Measurements from ENCODE around the gene CTBP2. TPM values are rescaled to one million over a fixed set of nuclear protein-coding genes. Genes with fewer than 3 reads are reported as not detected.

Gene CTBP2
- total RNA-seq, 1 donor from 2014 or later: 55.2 TPM

- H2AFZ ChIP-seq (replicated peaks): no peak overlapping the region
- no peaks in the 10 kb centered on the region for H3K4me1 ChIP-seq
- peaks cover 100% of the 10 kb centered on the region for H3K79me2 ChIP-seq (ENCODE audit: low read depth)
- no peak for TF ChIP-seq EZH2phosphoT487 (IDR thresholded peaks at IDR 0.05)
- TF ChIP-seq, protein P1, sequence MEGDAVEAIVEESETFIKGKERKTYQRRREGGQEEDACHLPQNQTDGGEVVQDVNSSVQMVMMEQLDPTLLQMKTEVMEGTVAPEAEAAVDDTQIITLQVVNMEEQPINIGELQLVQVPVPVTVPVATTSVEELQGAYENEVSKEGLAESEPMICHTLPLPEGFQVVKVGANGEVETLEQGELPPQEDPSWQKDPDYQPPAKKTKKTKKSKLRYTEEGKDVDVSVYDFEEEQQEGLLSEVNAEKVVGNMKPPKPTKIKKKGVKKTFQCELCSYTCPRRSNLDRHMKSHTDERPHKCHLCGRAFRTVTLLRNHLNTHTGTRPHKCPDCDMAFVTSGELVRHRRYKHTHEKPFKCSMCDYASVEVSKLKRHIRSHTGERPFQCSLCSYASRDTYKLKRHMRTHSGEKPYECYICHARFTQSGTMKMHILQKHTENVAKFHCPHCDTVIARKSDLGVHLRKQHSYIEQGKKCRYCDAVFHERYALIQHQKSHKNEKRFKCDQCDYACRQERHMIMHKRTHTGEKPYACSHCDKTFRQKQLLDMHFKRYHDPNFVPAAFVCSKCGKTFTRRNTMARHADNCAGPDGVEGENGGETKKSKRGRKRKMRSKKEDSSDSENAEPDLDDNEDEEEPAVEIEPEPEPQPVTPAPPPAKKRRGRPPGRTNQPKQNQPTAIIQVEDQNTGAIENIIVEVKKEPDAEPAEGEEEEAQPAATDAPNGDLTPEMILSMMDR (IDR thresholded peaks at IDR 0.05): no peak
- TF ChIP-seq EZH2 (IDR thresholded peaks at IDR 0.05): no peak
- Mint-ChIP-seq H3K4me3 (no peak overlapping the region), H3K36me3 (peaks cover 29% of the 10 kb centered on the region), H3K27me3 (ENCODE audit: insufficient read depth, low read depth) (peaks cover 7% of the 10 kb centered on the region), H3K9me3 (peaks cover under 1% of the 10 kb centered on the region), H3K27ac (no peak overlapping the region), H3K4me1 (peaks cover 26% of the 10 kb centered on the region)
- H3F3A ChIP-seq (ENCODE audit: low read depth): no peaks in the 10 kb centered on the region
- H3K4me2 ChIP-seq: no peak overlapping the region
- H3K4me3 ChIP-seq: no peak overlapping the region
- H3K27me3 ChIP-seq: no peaks in the 10 kb centered on the region
- H3K27ac ChIP-seq: no peak overlapping the region
- peaks cover 100% of the 10 kb centered on the region for H4K20me1 ChIP-seq (ENCODE audit: low read depth)
- H3K36me3 ChIP-seq: no peaks in the 10 kb centered on the region
- no peaks in the 10 kb centered on the region for H3K9me3 ChIP-seq (ENCODE audit: low read depth)
- no peak overlapping the region for H3K9ac ChIP-seq
- DNase-seq (ENCODE audit: low spot score): no peak
Observed at GRCh38 chr10:125115409-125115808, 45.0 kb downstream of the CTBP2 start.

- no peak overlapping the region for H2AFZ ChIP-seq (replicated peaks)
- H3K4me2 ChIP-seq: no peak overlapping the region
- H3K4me3 ChIP-seq: no peak overlapping the region
- H3K9me3 ChIP-seq (ENCODE audit: low read depth): no peaks in the 10 kb centered on the region
- H3K36me3 Mint-ChIP-seq: peaks cover 32% of the 10 kb centered on the region
- H3K4me1 Mint-ChIP-seq: peaks cover 23% of the 10 kb centered on the region
- H3K27me3 ChIP-seq: no peaks in the 10 kb centered on the region
- no peak for DNase-seq (ENCODE audit: low spot score)
- H3K4me1 ChIP-seq: no peaks in the 10 kb centered on the region
- no peaks in the 10 kb centered on the region for H3K36me3 ChIP-seq
- peaks cover 96% of the 10 kb centered on the region for H4K20me1 ChIP-seq (ENCODE audit: low read depth)
- no peak overlapping the region for H3K27ac ChIP-seq
- H3K27me3 Mint-ChIP-seq (ENCODE audit: insufficient read depth, low read depth): peaks cover 7% of the 10 kb centered on the region
- peak overlapping the region; percentile 57 for H3K27ac Mint-ChIP-seq
- H3F3A ChIP-seq (ENCODE audit: low read depth): no peaks in the 10 kb centered on the region
- H3K9me3 Mint-ChIP-seq: peaks cover 2% of the 10 kb centered on the region
- peaks cover 100% of the 10 kb centered on the region for H3K79me2 ChIP-seq (ENCODE audit: low read depth)
- H3K4me3 Mint-ChIP-seq: no peak overlapping the region
- H3K9ac ChIP-seq: no peak overlapping the region
- TF ChIP-seq EZH2phosphoT487 (IDR thresholded peaks at IDR 0.05): no peak
- TF ChIP-seq, protein P1 (IDR thresholded peaks at IDR 0.05): no peak
- no peak for TF ChIP-seq EZH2 (IDR thresholded peaks at IDR 0.05)
Observed at GRCh38 chr10:125114761-125115391, 45.5 kb downstream of the CTBP2 start.

GRCh38 chr10:125113691-125114371, 46.5 kb downstream of the CTBP2 start:
- Histone ChIP-seq H3K4me3 (no peak overlapping the region), H3K27ac (peak overlapping the region; percentile 23), H4K20me1 (ENCODE audit: low read depth) (peaks cover 85% of the 10 kb centered on the region), H3F3A (ENCODE audit: low read depth) (no peaks in the 10 kb centered on the region), H3K4me1 (no peaks in the 10 kb centered on the region), H3K79me2 (ENCODE audit: low read depth) (peaks cover 100% of the 10 kb centered on the region), H3K36me3 (peaks cover 3% of the 10 kb centered on the region), H3K9me3 (ENCODE audit: low read depth) (no peaks in the 10 kb centered on the region), H2AFZ (replicated peaks) (no peak overlapping the region), H3K27me3 (no peaks in the 10 kb centered on the region), H3K4me2 (no peak overlapping the region), H3K9ac (no peak overlapping the region)
- peaks cover 4% of the 10 kb centered on the region for H3K27me3 Mint-ChIP-seq (ENCODE audit: insufficient read depth, low read depth)
- peaks cover 6% of the 10 kb centered on the region for H3K9me3 Mint-ChIP-seq
- DNase-seq (ENCODE audit: low spot score): no peak
- no peak for TF ChIP-seq EZH2phosphoT487 (IDR thresholded peaks at IDR 0.05)
- TF ChIP-seq EZH2 (IDR thresholded peaks at IDR 0.05): no peak
- TF ChIP-seq, protein P1 (IDR thresholded peaks at IDR 0.05): no peak
- H3K4me1 Mint-ChIP-seq: peaks cover 21% of the 10 kb centered on the region
- peaks cover 38% of the 10 kb centered on the region for H3K36me3 Mint-ChIP-seq
- no peak overlapping the region for H3K4me3 Mint-ChIP-seq
- peak overlapping the region; percentile 9 for H3K27ac Mint-ChIP-seq

Measured in neural progenitor cell (in vitro differentiated cells).